GM21390 (cell line): ENCODE data around the gene DMGDH.

Experiments
- ATAC-seq: cut with Tn5 transposase; IDR thresholded peaks from one replicate; pipeline ENCODE4 v1.9.1; 2021; ENCODE audit not compliant: unreplicated experiment

Gene DMGDH

DNA sequence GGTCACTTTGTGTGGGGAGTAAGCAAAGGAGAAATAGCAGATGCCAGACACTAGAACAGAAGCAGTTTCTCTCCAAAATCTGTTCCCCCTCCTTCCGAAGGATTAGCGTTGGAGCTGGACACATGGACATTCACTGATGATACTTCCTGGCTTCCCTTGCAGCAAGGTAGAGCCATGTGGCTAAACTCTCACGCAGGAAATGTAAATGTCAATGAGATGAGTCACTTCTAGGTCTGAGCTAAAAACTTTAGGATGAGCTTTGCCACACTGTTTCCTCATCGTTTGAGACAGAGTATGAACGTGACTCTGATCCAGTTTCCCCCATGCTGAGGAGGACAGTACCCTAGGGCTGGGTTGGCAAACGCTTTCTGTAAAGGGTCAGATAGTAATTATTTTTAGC, 5.2 kb upstream of the DMGDH start:
- no peak for ATAC-seq

DNA sequence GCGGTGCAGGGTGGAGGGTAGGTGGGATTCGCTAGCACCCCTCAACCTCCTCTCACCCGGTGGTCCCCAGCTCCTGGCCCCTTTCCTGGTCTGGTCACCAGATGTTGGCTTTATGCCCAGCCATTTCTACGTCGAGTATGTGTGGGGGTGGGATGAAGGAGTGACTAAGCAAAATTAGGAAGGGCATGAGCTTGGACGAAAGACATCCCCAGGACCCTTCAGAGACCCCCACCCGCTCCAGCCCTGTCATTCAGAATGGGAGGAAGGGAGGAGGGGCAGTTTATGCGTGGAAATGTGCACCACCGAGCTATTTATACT, 835 bp upstream of the DMGDH start:
- ATAC-seq = no peak

DNA sequence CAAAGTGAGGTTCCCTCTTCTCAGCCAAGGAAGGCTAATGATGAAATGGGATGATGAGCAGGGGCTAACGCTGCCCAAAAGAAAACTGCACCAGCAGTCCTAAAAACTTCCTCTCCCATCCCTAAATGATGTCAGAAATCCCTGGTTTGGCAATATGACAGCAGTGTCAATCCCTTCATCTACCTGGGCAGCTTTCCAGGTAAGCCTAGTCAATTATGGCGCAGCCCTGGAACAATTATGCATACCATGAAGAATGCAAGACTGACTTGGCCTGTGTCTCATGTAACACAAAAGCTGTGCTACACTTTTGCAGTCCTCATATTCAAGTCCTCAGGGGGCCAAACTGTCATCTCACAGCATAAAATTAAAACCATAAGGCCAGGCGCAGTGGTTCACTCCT, 7.0 kb downstream of the DMGDH start:
- no peak for ATAC-seq

DNA sequence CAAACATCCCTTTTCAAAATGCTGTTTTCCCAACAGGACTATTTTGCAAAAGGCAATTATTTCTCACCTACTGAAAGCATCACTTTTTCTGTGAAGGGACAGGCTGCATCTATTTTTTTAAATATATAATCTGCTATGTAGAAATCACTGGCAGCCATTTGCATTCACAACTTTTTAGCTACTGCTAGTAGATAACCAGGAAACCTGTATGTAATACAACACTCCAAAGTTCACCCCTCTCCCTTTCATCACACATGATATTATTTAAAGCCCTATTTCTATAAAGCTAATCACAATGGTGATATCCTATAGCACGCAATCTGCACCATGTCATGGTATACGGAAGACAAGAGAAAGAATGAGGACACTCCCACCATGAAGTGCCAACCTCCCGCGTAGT, 9.8 kb downstream of the DMGDH start:
- ATAC-seq = no peak

DNA sequence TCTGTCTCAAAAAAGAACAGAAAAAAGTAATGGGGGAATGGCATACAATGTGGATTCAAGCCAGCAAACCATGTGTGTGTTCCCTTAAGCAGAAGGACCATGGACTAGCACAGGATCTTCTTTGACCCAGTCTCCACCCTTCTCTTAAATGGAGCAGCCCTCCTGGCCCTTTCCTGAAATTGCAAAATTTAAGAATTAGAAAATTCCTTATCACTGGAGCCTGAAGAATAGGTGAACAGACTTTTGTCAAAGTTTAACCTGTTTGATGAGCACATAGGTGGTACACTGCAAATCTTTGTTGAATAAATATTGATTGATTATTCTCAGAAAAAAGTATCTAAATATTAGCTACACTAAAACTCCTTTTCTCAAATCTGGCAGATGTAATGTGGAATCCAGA, 12.6 kb downstream of the DMGDH start:
- ATAC-seq = no peak

DNA sequence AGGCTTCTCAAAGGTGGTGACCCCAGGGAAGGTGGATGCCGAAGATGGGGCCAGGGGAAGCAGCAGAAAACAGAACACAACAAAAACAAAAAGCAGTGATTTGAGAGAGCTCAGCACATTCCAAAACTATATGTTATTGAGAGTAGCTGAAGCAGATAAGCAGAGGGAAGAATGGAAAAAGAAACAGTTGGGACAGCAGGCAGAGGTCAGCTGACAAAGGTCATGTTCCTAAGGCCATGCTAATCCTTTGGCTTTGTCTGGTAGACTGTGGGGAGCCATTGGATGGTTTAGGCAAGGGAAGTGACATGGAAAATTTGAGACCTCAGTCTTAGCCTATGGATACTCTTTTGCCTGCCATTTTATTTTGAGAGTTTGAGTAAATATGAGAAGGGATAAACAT, 14.5 kb downstream of the DMGDH start:
- no peak for ATAC-seq

DNA sequence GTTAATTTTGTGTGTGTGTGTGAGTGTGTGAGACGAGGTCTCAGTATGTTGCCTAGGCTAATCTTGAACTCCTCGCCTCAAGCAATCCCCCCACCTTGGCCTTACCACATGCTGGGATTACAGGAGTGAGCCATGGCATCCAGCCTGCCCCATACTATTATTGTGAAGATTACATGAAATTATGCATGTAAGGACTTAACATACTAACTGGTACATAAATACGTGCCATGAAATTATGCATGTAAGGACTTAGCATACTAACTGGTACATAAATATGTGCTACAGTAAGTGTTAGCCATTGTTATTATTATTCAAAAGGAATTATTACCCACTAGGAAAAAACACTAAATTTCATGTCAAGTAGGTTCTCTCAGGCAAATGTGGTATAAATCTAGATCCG, 16.2 kb downstream of the DMGDH start:
- ATAC-seq = no peak

DNA sequence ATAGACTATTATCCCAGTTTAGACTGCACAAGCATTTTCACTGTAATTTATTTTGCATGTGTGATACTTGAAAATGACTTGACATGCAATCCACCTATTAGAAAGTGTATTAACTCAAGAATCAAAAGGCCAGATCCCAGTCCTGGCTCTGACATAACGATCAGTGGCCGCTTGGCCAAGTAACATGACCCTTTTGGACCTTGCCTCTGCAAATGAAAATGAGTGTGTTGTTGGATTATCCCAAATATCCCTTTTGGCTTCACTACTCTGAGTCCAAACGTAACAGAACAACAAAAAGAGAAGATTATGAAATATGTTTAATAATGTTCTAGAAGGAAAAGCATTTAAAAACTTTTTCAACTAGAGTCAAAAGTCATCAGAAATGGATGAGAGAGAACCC, 19.0 kb downstream of the DMGDH start:
- no peak for ATAC-seq

DNA sequence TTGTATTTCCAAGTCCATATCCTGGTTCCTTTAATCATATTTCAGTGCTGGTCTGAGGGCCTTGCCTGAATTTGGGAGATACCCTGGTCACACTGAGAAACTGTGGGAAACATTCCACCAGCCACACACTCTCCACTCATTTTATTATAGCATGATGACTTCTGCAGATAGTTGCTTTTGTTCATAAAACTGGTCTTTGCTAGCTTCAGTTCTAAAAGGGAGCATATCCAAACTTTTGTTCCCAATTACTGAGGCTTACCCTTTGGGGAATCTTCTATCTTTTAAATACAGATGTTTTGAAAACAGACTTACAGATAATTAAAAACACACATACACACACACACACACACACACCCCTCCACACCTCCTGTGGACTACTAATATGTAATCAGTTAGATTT, 21.0 kb downstream of the DMGDH start:
- ATAC-seq = no peak

DNA sequence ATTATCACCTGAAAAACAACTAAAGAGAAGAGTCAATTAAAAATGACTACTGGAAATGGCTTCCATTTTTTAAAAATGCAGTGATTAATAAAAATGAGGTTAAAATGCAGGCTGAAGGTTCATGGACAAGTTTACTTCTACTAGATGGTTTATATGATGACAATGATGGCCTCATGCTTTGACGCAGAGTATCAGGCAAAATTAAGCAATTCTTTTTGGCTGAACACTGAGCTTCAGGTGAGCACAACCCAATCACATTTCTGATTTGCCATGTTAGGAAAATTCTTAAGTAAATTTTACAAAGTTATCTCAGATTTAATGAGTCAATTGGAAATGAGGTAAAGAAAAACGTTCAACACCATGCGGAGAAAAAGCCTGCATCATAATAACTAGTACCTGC, 22.3 kb downstream of the DMGDH start:
- no peak for ATAC-seq

DNA sequence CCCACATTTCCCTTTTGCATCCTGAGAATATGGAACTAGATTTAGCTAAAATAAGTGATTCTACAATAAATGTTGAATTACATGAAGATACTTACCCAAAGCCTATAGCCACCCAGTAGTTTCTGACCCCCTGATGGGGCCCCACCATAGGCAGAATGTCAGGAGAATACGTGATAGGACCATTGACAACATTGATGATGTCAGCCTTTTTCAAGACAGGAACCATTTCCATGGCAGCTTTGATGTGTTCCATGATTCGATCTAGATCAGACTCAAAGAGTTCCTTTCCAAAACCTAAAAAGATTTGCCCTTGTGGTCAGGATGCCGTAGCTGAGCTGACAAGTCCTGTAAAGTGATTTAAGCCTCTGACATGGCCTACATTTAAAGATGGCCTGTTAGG, 27.3 kb downstream of the DMGDH start:
- ATAC-seq = no peak

DNA sequence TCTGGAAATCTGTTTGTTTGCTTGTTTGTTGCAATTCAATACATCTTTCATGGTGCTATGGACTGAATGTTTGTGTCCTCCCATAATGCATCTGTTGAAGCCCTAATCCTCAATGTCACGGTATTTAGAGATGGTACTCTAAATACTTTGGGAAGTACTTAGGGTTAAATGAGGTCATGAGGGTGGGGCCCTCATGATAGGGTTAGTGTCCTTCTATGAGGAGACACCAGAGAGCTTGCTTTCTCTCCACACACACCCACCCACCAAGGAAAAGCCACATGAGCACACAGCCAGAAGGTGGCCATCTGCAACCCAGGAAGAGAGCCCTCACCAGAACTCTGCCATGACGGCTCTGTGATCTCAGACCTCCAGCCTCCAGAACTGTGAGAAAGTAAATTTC, 32.7 kb downstream of the DMGDH start:
- no peak for ATAC-seq

DNA sequence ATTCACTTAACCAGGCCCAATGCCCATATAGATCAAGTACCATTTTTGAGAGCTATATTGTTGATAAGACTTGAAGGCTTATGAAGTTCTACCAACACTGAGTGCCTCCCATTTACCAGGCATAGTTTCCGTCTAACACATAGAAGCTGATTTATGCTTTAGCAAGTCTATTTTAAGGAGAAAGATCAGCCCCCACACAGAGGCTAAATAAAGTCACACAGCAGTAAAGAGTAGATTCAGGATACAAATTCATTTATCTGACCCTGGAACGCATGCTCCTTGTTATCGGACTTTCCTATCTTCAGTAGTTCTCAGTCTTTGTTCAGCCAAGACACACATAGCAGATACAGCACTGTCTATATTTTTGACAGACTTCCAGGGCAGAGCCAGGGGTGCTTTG, 34.2 kb downstream of the DMGDH start:
- no peak for ATAC-seq

DNA sequence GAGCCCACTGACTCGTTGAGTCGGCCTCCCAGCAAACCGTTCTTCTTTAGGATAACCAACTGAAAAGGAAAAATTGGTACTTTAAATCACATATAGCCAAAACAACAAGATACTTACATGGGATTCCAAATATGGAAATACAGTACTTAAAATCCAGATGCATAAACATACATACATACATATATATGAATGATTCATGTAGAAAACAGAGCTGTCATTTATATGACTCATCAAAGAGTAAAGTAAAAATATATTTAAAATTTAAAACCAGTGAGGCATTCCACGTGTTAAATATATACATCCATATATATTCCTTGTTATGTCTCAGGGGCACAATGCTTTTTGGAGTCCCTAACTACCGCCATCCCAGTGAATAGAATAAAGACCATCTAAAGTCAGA, 36.7 kb downstream of the DMGDH start:
- no peak for ATAC-seq

DNA sequence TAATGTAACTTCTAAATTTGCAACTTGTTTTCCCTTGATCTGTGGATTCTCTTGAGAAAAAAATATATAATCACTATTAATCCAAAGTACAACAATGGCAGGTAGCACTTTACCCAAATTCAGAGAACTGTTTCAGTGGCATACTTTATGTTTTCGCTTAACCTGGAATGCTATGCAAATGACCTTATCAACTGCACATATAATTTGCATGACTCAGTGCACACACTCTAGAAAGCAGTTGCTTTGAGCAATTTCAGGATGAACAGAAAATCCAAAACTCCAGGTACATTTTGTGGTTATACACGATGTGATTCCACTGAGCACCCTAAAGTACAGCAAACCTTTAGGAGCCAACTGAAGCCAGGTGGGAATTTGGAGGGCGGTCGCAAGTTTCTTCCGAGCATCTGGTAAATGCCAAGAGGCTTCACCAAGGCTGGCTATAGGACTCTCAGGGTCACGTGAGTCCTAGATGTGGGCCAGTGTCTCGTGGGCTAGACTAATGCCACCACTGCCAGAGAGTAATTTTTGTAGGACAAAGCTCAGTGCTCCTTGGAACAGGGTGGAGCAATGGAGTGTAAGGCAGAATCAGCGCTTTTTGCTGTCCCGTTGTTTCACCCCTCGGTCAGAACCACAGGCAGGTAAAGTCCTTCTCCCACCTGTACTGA, 37.3 kb downstream of the DMGDH start:
- ATAC-seq = no peak

DNA sequence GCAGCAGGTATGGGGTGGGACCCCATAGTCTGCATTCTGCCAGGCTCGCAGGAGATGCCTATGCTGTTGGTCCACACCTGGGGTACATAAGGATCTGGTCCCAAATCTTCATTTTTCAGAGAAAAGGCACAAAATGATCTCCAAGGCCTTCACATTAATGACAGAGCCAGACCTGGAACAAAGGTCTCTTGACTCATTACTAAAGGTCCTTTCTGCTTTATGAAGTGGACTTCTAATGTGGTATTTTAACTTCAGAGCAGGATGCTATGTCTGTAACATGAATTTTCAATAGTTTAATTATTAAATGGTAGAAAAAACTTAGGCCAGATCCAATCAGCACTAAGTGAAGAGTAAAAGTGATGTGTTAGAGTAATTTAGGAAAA, 38.0 kb downstream of the DMGDH start:
- ATAC-seq = no peak

DNA sequence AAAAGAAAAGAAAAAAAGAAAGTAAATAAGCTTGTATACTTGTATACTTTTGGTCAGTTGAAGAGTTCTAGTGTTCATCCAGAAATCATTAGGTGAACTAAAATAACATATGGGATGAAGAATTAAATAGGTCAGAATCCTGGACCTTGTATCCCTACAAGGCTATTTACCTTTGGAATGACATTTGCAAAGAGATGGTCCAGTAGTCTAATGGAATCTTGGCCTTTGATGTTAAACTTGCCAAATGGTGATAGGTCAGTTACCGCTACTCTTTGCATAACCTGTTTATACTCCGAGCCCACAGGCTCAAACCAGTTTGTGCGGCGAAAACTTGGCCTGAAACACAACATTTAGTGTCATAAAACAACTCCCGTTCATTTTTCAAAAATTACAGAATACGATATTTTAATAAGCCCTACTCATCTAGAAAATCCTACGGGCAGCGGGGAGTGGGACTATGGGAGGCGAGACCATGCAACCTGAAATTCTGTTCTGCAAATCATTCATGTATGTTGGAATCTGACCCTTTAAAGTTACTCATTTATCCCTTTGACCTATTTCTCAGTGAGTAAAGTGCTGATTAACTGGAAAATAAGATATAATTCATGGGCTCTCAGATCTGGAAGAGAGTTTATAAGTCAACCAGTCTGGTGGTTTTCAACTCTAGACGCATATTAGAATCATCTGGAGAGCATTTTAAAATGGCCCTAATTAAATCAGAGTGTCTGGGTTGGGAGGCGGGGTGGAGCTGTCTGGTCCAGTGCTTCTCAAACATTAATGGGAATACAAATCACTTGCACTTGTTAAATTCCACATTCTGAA, 38.6 kb downstream of the DMGDH start:
- no peak for ATAC-seq

DNA sequence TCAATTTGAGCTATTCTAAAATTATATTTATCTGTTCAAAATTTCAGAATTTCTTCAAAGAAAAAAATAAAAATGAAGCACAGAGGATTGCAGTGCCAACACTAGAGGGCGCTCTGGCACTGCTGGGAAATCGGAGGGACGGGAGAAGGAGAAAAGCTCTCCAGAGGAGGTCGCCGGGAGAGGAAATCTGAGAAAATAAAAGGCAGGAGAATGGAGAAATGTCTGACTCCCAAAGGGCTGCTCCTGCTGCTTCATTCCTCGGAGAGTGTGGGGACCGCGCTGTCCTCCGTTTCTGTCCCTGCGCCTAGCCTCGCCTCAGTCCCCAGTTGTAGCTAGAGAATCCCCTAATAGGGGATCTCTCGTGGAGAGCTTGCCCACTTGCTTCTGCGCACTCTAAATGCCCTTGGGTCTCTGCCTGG, 44.4 kb downstream of the DMGDH start:
- no peak for ATAC-seq

DNA sequence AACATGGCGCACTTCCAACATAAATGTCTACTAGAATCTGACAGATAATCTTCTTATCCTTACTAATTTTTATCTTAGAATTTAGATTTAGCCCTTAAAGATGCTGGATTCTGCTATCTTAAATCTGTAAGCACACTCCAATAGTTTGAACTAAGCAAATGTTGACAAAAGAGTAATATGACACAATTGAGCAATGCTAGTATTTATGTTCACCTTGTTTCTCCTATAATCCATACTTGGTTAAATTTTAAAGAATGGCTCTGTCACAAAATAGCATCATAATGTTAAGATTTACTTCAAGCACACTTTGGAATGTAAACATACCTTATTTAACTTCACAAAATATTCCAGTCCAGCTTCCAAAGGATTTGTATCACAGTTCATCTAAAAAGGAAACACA, 45.5 kb downstream of the DMGDH start:
- no peak for ATAC-seq

DNA sequence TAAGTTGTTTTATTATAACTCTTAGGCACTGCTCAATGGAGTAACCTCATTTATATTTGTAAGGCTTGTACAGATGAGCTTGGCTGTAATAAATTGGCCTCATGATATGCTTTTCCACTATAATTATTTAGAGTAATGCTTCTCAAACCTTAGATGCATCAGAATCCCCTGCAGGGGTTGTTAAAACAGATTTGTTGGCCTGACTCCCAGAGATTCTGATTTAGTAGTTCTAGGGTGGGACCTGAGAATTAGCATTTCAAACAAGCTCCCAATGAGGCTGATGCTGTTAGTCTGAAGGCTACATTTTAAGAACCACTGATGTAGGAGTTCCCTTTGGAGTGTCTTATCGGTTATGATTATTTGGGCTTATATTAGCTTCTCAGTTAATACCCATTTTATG, 46.1 kb downstream of the DMGDH start:
- no peak for ATAC-seq

DNA sequence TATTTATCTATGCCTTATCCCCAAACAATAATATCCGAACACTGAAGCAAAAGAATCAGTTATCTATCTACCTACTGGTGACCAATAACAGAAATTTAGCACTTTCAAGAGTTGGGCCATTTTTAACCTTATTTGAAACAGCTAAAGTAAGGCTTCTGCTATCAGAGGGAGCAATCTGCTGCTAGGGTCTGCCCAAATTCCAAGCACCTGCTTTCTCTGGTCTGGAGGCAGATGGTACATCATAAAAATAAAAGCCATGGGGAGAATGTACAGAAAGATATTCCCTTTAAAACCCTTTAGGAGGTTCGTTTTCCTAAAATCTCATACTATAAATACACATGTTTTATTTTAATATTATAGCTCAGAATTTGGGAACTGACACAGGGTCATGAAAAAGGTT, 46.7 kb downstream of the DMGDH start:
- no peak for ATAC-seq

DNA sequence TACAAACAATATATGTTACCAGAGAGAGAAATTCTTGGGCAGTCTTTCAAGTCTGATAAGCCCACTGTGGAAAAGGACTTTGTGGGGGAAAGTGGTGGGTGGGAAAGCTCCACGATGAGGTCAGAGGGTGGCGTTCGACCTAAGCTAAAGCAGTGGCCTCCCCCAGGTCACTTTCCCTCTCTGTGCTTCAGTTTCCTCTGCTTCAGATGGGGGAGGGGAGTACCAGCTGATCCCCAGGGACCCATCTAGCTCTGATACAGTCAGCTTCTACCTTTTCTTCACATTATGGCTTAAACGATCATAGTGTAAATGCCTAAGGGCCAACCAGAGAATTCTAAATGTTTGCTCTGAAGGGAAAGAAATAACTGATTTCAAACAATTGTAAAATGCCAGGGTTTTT, 47.7 kb downstream of the DMGDH start:
- ATAC-seq = no peak
